Stomach smooth muscle (tissue), 2 donors: ENCODE measurements around the gene PDIA6.
"Not testable (repeated sequence)": the region's sequence is repeated elsewhere in the genome, so short reads cannot be mapped to it uniquely, and the experiment has no call there.

Source experiments
- H3K27ac ChIP-seq: one replicate; pipeline ENCODE4 v1.7.0; 2013; ENCODE audit warnings: mild to moderate bottlenecking, low read length, inconsistent platforms
- H3K27me3 ChIP-seq, 2 donors: one replicate each; pipeline ENCODE4 v1.7.0; 2013; ENCODE audit warnings: low read length in 2 of 2; ENCODE audit not compliant: insufficient read depth in 2 of 2, control insufficient read depth in 1 of 2
- H3K36me3 ChIP-seq, 2 donors: one replicate each; pipeline ENCODE4 v1.7.0; 2013; ENCODE audit warnings: low read length in 2 of 2; ENCODE audit not compliant: control insufficient read depth in 2 of 2, insufficient read depth in 2 of 2
- H3K4me1 ChIP-seq: one replicate; pipeline ENCODE4 v1.7.0; 2013; ENCODE audit warnings: low read length; ENCODE audit not compliant: control insufficient read depth, insufficient read depth
- H3K4me3 ChIP-seq, 2 donors: one replicate each; pipeline ENCODE4 v1.7.0; 2013; ENCODE audit warnings: low read length in 2 of 2
- H3K9ac ChIP-seq, 2 donors: one replicate each; pipeline ENCODE4 v1.7.0; 2013; ENCODE audit warnings: low read length in 2 of 2, mild to moderate bottlenecking in 1 of 2
- H3K9me3 ChIP-seq, 2 donors: one replicate each; pipeline ENCODE4 v1.7.0; 2013; ENCODE audit warnings: low read length in 2 of 2; ENCODE audit not compliant: control insufficient read depth in 2 of 2
- donor health status: healthy.
- donor health status: Pancreatic carcinoma.

Gene PDIA6

GRCh38 chr2:10820562-10820961 lies 8.0 kb upstream of the PDIA6 start:
- Histone ChIP-seq H3K27me3 (peaks cover 4 to 5% of the 10 kb centered on the region in 2 donors), H3K9ac (no peak overlapping the region), H3K27ac (no peak overlapping the region), H3K4me1 (no peaks in the 10 kb centered on the region), H3K36me3 (no peaks in the 10 kb centered on the region), H3K9me3 (no peaks in the 10 kb centered on the region), H3K4me3 (no peak overlapping the region)

GRCh38 chr2:10819714-10820314 lies 7.2 kb upstream of the PDIA6 start:
- Histone ChIP-seq H3K36me3 (no peaks in the 10 kb centered on the region), H3K27me3 (peaks cover 2 to 5% of the 10 kb centered on the region in 2 donors), H3K9ac (no peak overlapping the region), H3K4me3 (no peak overlapping the region), H3K4me1 (no peaks in the 10 kb centered on the region), H3K27ac (no peak overlapping the region), H3K9me3 (no peaks in the 10 kb centered on the region)

- no peaks in the 10 kb centered on the region for H3K4me1 ChIP-seq
- H3K4me3 ChIP-seq, result no peak overlapping the region
- H3K27ac ChIP-seq, result no peak overlapping the region
- no peak overlapping the region for H3K9ac ChIP-seq
- H3K36me3 ChIP-seq, result no peaks in the 10 kb centered on the region
- peaks cover 2% of the 10 kb centered on the region in 2 donors for H3K27me3 ChIP-seq
- no peaks in the 10 kb centered on the region for H3K9me3 ChIP-seq
These were observed 6.4 kb upstream of the PDIA6 start for GRCh38 chr2:10818984-10819383.

- not testable (repeated sequence) for H3K9ac ChIP-seq, H3K4me3 ChIP-seq, H3K27ac ChIP-seq, H3K27me3 ChIP-seq, H3K9me3 ChIP-seq, H3K36me3 ChIP-seq, H3K4me1 ChIP-seq
These were observed 5.7 kb upstream of the PDIA6 start for GRCh38 chr2:10818305-10818704.

- no peaks in the 10 kb centered on the region for H3K9me3 ChIP-seq
- no peaks in the 10 kb centered on the region for H3K36me3 ChIP-seq
- peaks cover 2% of the 10 kb centered on the region for H3K4me1 ChIP-seq
- H3K4me3 ChIP-seq, result no peak overlapping the region
- no peak overlapping the region for H3K27ac ChIP-seq
- H3K27me3 ChIP-seq, result peaks cover 0 to 2% of the 10 kb centered on the region in 2 donors
- no peak overlapping the region for H3K9ac ChIP-seq
These were observed 4.8 kb upstream of the PDIA6 start for GRCh38 chr2:10817413-10817812.

GRCh38 chr2:10814571-10815331 lies 2.2 kb upstream of the PDIA6 start:
- Histone ChIP-seq H3K27ac (no peak overlapping the region), H3K4me3 (no peak overlapping the region), H3K9ac (no peak overlapping the region)

GRCh38 chr2:10814142-10814541 lies 1.6 kb upstream of the PDIA6 start:
- Histone ChIP-seq H3K4me1 (peaks cover 13% of the 10 kb centered on the region), H3K27ac (no peak overlapping the region), H3K36me3 (no peaks in the 10 kb centered on the region), H3K9ac (no peak overlapping the region), H3K9me3 (no peaks in the 10 kb centered on the region), H3K27me3 (no peaks in the 10 kb centered on the region), H3K4me3 (no peak overlapping the region)

More at GRCh38 chr2:10814571-10815331, 2.2 kb upstream of the PDIA6 start:
- Histone ChIP-seq H3K27me3 (no peaks in the 10 kb centered on the region), H3K36me3 (no peaks in the 10 kb centered on the region), H3K4me1 (peaks cover 13% of the 10 kb centered on the region), H3K9me3 (no peaks in the 10 kb centered on the region)

GRCh38 chr2:10813163-10814138 lies 866 bp upstream of the PDIA6 start:
- not testable (repeated sequence) for H3K27me3 ChIP-seq, H3K9me3 ChIP-seq, H3K36me3 ChIP-seq
- Histone ChIP-seq H3K4me3 (peak overlapping the region; percentile 64 to 85), H3K4me1 (peaks cover 13% of the 10 kb centered on the region), H3K9ac (peak overlapping the region; percentile 26 to 60), H3K27ac (peak overlapping the region; percentile 67)

- H3K27ac ChIP-seq, result peak overlapping the region; percentile 53
- H3K4me1 ChIP-seq, result peaks cover 15% of the 10 kb centered on the region
- no peaks in the 10 kb centered on the region for H3K36me3 ChIP-seq
These were observed 1.1 kb downstream of the PDIA6 start for GRCh38 chr2:10811517-10811916.

GRCh38 chr2:10810202-10811161 lies 2.1 kb downstream of the PDIA6 start:
- Histone ChIP-seq H3K4me3 (peak overlapping the region; percentile 71 to 85), H3K36me3 (no peaks in the 10 kb centered on the region), H3K9me3 (no peaks in the 10 kb centered on the region), H3K27ac (peak overlapping the region; percentile 53), H3K9ac (peak overlapping the region in 1 of 2 donors; percentile 85), H3K4me1 (peaks cover 15% of the 10 kb centered on the region), H3K27me3 (no peaks in the 10 kb centered on the region)

More at GRCh38 chr2:10811517-10811916, 1.1 kb downstream of the PDIA6 start:
- Histone ChIP-seq H3K4me3 (peak overlapping the region; percentile 71 to 85), H3K9me3 (no peaks in the 10 kb centered on the region), H3K27me3 (no peaks in the 10 kb centered on the region), H3K9ac (peak overlapping the region; percentile 84 to 85)
